GM21717 (cell line): ENCODE results near the gene HDAC4.
"Not testable (repeated sequence)": the region's sequence is repeated elsewhere in the genome, so short reads cannot be mapped to it uniquely, and the experiment has no call there.

Experiments used
- ATAC-seq: cut with Tn5 transposase; IDR thresholded peaks from one replicate; pipeline ENCODE4 v1.9.1; 2021; ENCODE audit warnings: mild to moderate bottlenecking, moderate library complexity; ENCODE audit not compliant: unreplicated experiment

HDAC4 gene

DNA sequence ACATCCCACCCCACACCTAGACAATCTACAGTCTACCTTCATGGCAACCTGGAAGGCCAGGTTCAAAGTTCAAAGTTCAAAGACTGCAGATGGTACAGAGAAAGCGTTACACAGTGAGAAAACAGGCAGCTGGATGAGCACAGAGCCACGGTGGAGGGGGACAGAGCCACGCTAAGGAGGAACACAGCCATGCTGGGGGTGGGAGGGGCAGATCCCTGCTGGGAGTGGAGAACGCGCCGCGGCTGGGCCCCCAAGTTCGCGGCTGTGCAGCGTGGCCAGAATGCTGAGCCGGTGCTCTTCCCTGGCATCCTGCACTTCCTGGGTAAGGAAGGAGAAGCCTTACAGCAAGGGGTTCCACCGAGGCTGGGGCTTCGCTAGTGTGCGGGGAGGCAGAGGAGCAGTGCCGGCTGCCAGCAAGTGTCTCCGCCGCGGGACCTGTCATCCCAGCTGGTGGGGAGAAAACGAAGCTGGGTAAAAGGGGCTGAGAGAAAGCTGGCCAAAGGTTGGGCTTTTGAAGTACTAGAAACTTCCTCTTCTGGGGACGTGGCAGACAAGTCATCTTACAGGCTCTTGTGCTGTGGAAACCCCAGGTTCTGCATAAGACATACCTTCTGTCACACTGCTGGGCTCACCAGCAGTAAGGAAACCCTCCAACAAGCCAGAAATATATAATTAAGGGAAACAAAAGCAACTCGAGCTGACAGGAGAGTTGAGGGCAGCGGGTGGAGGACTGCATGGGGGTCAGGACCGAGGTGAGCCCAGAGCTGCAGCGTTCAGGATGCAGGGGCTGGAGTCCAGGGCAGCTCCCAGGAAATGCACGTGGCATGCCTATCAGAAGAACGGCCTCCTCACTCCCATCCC, 115.5 kb downstream of the HDAC4 start:
- no peak for ATAC-seq

DNA sequence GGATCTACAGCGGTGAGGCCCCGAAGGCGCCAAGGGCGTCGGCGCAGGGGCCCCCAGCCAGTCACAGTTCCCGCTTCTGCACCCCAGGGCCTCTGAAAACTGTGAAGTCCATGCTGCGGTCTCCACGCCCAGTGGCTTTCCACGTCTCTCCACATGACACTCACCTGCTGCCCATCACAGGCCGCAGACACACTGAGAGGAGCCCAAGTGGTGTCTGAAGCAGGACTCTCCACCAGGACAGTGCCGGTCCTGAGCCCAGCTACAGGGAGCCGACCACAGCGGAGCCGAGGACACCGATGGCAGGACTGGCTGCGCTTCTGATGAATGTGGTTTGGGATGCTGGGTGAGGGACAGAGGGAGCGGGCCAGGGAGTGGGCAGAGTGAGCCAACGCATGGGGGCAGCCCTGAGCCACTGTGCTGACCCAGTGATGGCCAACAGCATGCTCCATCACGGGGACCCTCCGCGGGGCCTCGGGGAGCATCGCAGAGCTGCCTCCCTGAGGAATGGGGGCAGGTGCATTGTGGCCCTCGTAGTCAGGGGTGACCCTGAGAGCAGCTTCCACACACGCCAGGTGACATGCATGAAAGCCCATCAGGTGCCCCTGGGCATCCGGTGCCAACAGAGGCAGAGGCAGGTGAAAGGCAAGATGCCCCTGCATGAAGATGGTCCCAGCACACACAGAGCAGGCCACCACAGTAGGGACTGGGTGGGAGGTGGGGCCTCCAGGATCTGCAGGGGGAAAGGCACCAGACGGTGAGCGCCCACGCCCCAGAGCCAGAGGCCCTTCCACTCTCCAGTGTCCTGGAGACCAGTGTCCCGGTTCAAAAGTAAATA, 116.6 kb downstream of the HDAC4 start:
- no peak for ATAC-seq

DNA sequence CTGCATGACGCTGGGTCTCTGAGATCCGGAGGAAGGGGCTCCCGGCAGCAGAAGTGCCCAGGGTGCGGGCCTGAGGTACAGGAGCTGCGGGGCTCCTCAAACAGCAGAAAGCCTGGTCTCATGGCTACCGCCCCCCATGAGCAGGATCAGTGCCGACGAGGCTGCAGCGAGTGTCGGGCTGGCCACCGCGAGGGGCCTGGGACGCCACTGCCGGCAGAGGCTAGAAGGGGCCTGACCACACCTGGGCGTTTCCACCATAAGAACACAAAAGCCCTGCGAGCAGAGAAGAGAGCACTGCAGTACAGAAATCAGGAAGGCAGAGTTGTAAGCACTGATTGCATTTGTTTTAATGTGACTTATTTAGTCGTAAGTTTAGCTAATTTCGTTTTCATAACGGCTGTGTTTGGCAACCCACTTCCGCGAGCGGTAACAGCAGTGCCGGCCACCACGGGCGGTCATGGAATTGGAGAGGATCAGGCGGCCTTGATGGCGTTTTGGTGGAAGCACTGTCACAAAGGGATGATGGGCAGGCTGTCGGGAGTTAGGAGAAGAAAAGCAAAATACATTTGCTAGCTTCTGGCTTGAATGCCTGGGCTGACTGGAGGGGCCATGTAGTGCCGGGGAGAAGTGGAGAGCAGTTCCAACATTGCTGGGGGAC, 117.4 kb downstream of the HDAC4 start:
- ATAC-seq: no peak

DNA sequence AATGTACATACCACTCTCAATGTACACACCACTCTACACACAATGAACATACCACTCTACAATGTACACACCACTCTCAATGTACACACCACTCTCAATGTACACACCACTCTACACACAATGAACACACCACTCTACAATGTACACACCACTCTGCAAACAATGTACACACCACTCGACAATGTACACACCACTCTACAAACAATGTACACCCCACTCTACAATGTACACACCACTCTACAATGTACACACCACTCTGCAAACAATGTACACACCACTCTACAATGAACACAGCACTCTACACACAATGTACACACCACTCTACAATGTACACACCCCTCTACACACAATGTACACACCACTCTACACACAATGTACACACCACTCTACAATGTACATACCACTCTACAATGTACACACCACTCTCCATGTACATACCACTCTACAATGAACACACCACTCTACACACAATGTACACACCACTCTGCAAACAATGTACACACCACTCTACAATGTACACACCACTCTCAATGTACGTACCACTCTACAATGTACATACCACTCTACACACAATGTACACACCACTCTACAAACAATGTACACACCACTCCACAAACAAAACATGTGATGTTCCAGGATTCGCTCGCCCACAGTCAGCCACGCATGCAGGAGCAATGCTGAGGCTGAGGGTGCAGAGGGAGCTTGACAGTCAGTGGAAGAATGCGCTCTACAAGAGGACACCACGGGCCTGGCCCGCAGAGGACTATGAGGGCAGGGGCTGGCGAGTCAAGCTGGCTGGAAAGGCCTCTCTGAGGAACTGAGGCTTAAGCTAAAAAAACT, 118.2 kb downstream of the HDAC4 start:
- no peak for ATAC-seq

DNA sequence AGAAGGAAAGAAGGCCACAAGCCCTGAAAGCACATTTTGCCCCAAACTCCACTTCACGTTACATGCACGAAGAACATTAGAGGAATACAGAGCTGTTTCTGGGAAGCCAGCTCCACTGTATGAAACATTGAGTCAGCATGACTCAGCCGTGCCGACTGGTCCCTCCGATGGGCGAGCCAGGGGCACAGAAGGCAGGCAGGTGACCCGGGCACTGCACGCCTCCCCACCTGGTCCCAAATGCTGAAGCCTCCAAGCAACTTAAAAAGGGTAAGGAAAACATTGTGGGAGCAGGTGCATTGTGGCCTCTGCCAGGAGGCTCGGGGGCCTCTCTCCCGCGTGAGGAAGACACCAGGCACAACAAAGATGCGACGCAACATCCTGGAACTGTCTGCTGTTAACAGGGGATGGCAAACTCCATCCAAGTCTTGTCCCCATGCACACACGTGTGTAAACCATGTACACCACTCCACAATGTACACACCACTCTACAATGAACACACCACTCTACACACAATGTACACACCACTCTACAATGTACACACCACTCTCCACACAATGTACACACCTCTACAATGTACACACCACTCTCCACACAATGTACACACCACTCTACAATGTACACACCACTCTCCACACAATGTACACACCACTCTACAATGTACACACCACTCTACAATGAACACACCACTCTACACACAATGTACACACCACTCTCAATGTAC, 120.4 kb downstream of the HDAC4 start:
- ATAC-seq: not testable (repeated sequence)

DNA sequence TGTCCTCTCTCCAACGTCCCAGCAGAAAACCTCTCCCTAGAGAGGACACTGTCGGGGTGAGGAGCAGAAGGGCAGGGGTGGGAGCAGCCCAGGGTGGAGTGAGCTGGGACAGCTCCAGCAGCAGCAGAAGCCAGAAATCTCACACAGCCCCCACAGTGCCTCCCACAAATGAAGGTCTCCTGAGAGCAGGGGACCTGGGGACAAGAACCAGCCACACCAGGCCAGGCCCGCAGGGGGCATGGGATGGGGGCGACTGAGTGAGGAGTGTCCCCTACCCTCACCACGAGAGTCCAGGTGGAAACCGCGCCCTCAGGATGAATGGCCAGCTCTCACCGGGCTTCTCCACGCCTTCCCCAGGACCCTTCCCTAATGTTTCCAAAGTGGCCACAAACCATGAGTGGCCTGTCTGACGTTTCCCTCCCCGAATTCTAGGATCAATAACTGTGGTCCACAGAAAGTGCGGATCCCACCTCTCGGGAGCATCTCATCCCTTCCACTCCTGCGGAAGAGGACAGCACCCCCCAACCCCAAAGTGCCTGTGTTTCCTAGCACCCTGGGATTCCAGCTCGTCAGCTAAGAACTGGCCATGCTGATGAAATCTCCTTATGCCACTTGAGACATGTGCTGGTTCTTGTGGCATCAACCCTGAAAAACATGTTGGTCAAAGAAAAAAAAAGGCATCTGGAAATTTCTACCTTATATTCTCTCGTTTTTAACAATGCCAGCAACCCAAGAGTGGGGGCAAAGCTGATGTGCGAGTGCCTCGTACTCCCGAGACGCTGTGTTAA, 121.1 kb downstream of the HDAC4 start:
- ATAC-seq: no peak

DNA sequence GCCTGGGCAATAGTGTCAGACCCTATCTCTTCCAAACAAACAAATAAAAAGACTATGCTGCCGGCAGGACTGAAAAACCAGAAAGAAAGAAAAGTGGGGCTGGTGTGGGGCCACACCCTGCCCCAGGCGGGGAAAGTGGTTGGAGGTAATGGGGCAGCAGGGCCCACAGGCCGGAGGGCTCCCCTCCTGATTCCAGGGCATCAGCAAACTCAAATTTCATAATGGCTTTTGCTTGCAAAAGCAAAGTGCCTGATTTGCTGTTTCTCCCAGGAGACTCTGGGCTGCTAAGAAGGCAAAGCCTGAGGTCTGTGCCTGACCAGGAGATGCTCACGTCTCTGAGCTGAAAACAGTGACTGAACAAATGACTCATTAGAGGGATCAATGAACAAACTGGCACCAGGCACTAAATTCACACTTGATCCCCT, 121.9 kb downstream of the HDAC4 start:
- ATAC-seq: no peak

DNA sequence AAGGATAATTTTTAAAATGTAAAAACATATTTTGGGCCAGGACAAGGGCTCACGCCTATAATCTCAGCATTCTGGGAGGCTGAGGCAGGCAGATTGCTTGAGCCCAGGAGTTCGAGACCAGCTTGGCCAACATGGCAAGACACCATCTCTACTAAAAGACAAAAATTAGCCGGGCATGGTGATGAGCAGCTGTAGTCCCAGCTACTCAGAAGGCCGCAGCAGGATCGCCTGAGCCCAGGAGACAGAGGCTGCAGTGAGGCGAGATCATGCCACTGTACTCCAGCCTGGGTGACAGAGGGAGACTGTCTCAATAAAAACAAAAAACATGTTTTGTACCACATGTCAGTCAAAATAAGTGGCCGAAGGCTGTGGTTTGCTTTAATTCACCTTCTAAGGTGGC, 122.5 kb downstream of the HDAC4 start:
- no peak for ATAC-seq

DNA sequence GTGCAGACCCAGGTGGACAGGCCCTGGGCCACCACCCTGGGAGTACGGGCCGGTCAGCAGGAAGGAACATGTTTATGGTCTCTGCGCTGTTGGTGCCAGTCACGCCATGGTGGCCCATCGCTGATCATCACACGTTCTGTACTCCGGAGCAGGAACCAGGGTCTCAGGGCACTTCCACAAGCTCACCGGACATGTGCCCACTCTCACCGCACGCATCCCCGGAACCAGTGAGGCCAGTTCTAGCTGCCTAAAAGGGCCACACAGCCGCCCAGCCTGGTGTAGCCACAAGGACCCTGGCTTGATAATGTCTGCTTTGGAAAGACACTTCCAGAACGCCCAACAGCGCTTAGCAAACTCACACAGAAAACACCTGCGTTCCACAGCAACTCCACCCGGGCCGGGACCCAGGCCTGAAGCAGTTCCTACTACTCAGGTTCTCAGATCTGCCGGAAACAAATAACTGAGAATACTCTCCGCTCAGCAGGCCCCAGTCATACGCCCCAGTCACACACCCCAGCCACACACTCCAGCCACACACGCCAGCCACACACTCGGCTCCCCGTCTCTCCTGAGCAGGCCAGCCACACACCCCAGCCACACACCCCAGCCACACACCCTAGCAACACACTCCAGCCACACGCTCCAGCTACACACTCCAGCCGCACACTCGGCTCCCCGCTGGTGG, 123.3 kb downstream of the HDAC4 start:
- ATAC-seq: no peak

DNA sequence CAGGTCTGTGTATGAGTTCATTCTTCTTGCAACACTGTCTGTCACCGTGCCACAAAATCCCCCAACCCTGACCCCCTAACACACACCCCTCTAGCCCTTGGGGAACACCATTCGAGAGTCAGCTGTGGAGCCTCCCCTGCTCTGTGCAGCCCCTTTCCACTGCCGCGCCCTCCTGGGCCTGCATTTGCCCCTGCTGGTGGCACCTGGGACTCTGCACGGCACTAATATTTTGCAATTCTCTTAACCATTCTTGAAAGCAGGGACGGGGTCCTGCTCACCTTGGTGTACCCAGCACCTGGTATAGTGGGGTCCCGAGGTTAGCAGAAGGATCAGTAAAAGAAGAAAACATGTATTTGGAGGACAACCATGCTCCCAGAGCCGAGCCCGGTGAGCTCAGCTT, 124.0 kb downstream of the HDAC4 start:
- no peak for ATAC-seq

DNA sequence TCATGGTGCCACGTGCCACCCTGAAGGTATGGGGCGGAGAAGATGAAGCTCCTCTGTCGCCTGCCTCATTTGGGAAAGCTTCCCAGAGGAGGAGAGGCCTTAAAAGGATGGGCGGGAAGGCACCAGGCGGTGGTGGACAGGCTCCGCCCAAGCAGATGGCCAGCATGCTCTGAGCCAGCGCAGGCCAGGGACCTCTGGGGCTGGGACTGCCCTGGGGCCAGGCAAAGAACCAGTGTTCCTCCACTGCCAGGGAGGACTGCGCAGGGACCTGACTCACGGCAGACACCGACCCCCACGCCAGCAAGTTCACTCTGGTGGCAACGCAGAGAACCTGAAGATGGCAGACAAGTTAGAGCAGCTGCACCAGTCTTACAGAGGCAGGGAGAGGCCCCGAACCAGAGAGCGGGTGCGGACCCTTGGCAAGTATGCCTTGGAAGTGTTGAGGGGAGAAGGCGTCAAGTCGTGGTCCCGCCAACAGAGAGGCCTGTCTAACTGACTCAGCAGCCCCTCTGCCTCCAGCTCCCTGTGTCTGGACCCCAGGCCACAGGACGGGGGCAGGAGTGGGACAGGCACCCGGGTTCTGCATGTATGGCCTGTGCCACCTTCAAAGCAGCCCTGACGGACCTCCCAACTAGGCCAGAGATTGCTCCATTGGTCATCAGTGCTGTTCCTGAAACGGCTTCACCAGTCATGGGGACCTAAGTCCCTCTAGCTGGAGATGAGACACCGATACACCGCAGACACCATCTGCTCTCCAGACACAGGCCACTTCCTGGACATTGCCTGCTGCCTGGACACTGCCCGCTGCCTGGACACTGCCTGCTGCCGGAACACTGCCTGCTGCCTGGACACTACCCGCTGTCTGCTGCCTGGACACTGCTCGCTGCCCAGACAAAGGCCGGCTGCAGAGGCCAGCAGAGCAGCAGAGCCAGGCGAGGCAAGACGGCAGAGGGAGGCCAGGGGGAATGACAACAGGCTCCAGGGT, 124.7 kb downstream of the HDAC4 start:
- ATAC-seq: no peak

DNA sequence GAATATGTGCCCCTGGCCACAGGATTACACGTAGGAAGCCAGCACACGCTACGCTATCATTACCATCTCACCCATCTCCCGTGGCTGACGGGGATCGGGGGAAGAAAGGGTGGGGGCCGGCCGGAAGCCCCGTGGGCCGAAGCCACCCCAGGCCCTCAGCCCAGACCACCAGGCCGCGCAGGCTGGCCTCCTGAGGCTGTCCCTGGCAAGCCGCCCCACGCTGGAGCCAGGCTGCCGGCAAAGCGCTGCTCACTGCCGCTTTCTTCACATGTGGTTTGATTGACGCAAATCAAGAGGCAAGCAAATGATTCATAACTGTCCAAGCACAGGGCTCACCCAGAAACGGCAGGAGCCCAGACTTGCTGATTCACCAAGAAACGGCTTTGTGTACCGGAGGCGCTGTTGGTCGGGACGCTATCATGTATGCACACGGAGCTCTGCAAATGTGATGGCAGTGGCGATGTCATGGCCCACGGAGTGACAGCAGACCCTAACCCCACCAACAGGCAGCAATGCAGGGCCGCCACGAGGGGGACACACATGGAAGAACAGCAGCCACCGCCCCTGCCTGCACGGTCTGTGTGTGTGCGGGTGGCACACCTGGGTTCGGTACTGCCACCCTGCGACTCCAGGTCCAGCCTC, 125.7 kb downstream of the HDAC4 start:
- no peak for ATAC-seq

DNA sequence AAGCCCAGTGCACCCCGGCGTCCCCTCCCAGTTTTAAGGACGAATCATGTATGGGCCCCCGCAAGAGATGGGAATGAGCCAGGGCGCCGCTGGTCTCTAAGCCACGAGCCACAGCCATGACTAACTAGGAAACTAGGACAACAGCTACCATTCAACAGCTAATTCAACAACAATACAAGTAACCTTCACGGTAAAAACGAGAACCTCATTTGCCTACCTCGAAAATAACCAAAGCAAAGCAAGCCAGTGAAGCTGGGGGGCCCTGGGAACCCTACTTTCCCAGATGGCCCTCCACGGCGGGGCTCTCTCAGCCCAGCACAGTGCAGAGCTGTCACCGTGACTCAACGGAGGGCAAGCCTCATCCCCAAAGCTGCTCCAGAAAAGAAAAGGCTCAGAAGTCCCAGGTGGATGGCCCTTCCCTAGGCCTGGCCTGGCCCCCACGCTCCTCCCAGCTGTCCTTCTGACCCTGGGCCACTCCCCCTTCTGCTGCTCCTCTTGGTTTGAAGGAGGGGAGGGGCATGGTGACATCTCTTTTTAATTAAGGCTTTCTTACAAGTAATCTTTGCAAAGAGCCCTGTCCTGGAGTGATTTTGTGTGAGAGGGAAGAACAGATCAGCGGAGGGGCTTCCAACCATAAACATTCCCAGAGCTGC, 126.3 kb downstream of the HDAC4 start:
- no peak for ATAC-seq

DNA sequence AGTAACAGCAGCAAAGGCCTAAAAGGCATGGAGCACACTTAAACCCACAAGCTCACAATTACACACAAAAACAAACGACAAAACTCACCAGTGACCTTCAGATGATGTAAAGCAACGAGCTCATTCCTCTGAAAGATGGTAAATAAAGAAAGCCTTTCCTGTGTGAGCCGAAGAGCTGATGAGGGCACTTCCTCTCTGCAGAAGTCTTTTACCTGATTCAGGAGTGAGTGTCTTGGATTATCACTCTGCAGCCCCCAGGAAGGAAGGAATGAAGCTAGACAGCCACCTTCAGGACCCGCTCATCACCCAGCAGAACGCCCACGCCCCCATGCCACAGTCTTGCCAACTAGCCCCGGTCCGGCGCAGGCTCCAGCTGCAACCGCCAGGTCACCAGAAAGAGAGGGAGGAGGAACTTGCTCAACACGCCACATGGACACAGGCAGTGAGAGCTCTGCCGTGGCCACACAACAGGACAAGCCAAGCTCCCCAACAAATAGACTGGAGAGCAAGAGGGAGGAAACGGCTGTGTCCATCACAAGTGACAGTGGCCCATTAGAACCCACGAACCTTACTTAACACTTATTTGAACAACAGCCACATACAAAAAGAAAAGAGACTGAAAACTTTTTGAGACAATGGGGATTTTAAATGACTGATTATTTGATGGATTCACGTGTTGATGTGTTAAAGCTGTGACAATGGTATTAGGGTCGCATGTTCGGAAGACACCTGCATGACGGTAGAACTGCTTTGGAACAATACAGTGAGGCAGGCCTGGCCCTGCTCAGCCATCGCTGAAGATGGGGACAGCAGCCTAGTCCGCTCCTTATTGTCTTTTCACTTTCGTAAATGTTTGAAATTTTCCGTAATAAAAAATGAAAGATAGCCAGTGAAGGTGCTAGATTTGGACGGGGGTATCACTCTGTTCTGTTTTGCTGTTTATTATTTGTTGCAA, 127.3 kb downstream of the HDAC4 start:
- no peak for ATAC-seq

DNA sequence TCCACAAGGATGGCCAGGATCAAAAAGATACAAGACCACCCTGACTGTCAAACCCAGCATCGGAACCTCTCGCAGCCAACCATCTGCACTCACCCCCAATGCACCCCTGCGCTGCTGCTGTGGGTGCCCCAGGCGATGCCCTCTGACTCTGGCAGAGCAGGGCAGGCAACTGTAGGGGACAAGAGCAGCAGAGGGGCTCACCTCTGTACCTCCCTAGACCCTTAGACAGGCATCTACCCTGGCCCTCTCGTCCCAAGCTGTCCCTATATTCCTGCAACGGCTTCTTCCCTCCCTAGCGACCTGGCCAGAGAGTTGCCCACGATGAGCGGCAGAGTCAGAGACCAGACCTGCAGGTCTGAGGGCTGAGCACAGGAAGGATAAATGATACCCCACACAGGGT, 128.2 kb downstream of the HDAC4 start:
- ATAC-seq: no peak
